Mucosa of descending colon (tissue), 3 donors: Measurements from ENCODE around the gene WNT7B. TPM values are rescaled to one million over a fixed set of nuclear protein-coding genes. Genes with fewer than 3 reads are reported as not detected.

Experiments used
- ATAC-seq: fragments of 200-7000 bp; cut with Tn5 transposase; one replicate; pipeline ENCODE4 v1.9.1; 2020; ENCODE audit warnings: mild to moderate bottlenecking, moderate library complexity
- DNase-seq, 3 donors: peaks; one replicate each; pipeline ENCODE4 v3.0.0-alpha.2; 2020
- H3K36me3 ChIP-seq: fragments of 200-600 bp; one replicate; pipeline ENCODE4 v1.8.0; 2021; ENCODE audit warnings: low read depth, mild to moderate bottlenecking
- H3K4me1 ChIP-seq: fragments of 200-600 bp; one replicate; pipeline ENCODE4 v1.8.0; 2021; ENCODE audit warnings: low read depth, mild to moderate bottlenecking
- H3K4me3 ChIP-seq: fragments of 200-600 bp; one replicate; pipeline ENCODE4 v1.8.0; 2021; ENCODE audit warnings: mild to moderate bottlenecking
- H3K9me3 ChIP-seq: fragments of 200-600 bp; one replicate; pipeline ENCODE4 v1.8.0; 2021; ENCODE audit warnings: mild to moderate bottlenecking
- CTCF ChIP-seq: fragments of 200-600 bp; IDR thresholded peaks from one replicate; pipeline ENCODE4 v1.8.0; 2022; ENCODE audit warnings: antibody characterized with exemption, mild to moderate bottlenecking
- intact Hi-C, 2 donors: fragments of 100-400 bp; cut with DNase I in 1 of 2; cut with micrococcal nuclease in 1 of 2; formaldehyde crosslinking; loops; one replicate each; pipeline versions ENCODE4 v1.11.0 to v1.11.1; 2022; cut with DNase I, micrococcal nuclease
- long read RNA-seq, 2 donors: library from polyadenylated mRNA; unstranded; transcript quantifications; one replicate each; pipeline ENCODE4 v2.0.0, GENCODE V29; 2019 to 2021
- total RNA-seq, 3 donors: library from RNA; stranded (reverse); fragmentation: NEBNext Ultra II Directional in 2 of 3; extraction: Animal tissue kit (Norgen Biotek cat#: 25700) in 2 of 3; gene quantifications; one replicate each; pipeline versions ENCODE4 v1.2.1 to v1.2.4, GENCODE V29; 2021 to 2023
- donor health status: DM: no; HTN: no; CAD: no; lungs with moderate emphysema.
- donor health status: DM: no; HTN: no; CAD: no.
- donor health status: DM: no; HTN: yes; CAD: no.

WNT7B gene
- not detected for total RNA-seq
- long read RNA-seq, donor 1: 0 reads
- long read RNA-seq, donor 2: 0 reads

GRCh38 chr22:45977003-45977411 lies at the start of gene WNT7B:
TSS of gene WNT7B (minus strand) at chr22:45977162. CDS start at chr22:45976754, 408 bp downstream.
- intact Hi-C loops: no loop called here
- ATAC-seq: peak; percentile 18
- H3K9me3 ChIP-seq: no peaks in the 10 kb centered on the region
- TF ChIP-seq CTCF: no peak
- peak in 1 of 3 donors; percentile 43 for DNase-seq
- no peak within 1 kb of the TSS for H3K4me3 ChIP-seq
- H3K4me1 ChIP-seq: peaks cover 17% of the 10 kb centered on the region
- no peaks in the 10 kb centered on the region for H3K36me3 ChIP-seq

DNA sequence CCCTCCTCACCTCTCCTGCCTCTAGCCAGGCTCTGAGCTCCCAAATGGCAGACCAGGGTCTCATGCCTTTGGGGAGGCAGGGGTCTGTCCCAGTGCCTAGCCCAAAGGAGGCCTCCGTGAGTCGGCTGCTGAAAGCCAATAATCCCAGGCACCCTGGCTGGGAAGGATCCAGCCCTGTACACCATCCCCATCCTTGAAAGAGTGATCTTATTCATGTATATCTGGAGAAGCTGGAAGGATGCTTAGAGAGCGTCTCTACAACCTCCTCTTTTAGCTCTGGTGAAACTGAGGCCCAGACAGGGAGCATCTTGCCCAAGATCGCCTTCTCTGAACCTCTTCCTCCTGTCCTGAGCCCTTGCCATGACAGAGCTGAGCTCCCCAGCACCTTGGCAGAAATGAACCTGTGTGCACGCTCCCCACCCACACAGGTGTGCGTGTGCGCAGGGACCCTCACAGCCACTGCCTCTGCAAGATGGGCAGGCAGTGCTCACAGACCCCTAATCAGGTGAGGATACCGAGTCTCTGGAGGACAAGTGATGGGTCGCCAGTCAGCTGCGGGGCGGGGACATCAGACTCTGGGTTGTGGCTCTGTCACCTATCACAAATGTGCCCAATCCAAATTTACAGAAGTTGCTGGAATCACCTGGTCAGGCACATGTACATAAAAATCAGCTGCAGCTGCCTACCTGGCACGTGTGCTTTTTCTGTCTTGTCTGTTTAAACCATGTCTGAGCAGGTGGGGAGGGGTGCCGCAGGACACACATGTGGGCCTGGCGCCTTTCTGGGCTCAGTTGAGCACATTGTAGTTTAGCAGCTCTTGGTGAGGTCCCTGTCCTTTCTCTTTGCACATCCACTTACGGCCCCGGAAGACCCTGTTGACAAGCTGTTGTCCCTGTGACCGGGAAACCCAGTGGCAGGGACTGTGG lies 49.3 kb upstream of the WNT7B start:
- Histone ChIP-seq H3K36me3 (no peaks in the 10 kb centered on the region), H3K4me1 (peaks cover 9% of the 10 kb centered on the region), H3K4me3 (no peak overlapping the region), H3K9me3 (no peaks in the 10 kb centered on the region)
- ATAC-seq: no peak
- DNase-seq: peak in 1 of 3 donors; percentile 25
- TF ChIP-seq CTCF: no peak
- intact Hi-C loops: no loop called here

GRCh38 chr22:46025225-46025972 lies 48.4 kb upstream of the WNT7B start:
- peak in 1 of 3 donors; percentile 22 for DNase-seq
- no peak overlapping the region for H3K4me3 ChIP-seq
- no peaks in the 10 kb centered on the region for H3K36me3 ChIP-seq
- no peak for ATAC-seq
- no peak for TF ChIP-seq CTCF
- H3K4me1 ChIP-seq: peaks cover 9% of the 10 kb centered on the region
- H3K9me3 ChIP-seq: no peaks in the 10 kb centered on the region
- intact Hi-C loops: no loop called here

DNA sequence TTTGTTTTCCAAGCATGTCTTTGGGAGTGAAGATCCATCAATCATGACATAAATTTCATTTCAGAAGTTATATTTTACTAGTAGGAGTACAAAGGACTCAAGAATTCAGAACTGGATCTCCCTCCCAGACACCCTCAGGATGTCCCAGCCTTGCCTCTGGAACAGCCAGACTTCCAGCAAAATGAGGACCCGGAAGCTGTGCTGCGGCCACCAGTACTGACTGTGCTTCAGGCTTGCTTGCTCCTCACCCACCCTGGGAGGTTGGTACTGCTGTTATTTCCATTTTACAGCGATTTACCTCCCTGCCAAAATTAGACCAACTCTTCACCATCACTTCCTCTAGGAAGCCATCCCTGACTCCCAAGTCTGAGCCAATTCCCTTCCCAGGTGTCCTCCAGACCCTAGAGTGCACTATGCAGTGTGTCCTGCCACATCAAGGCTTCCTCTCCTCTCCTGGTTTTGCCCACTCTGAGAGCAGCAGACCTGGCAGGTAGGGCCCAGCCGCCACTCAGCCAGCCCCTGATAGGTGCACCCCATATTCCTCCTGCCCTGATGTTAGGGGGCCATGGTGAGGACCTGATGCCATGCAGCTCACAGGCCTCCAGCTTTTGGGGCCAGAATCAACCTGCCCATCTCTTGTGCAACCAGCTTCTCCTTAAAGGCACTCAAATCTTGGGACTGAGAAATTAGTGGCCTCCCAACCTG lies 47.3 kb upstream of the WNT7B start:
- ATAC-seq: no peak
- H3K4me1 ChIP-seq: peaks cover 9% of the 10 kb centered on the region
- TF ChIP-seq CTCF: no peak
- no peak overlapping the region for H3K4me3 ChIP-seq
- intact Hi-C loops: no loop called here
- DNase-seq: no peak
- H3K9me3 ChIP-seq: no peaks in the 10 kb centered on the region
- no peaks in the 10 kb centered on the region for H3K36me3 ChIP-seq

GRCh38 chr22:46023558-46023981 lies 46.6 kb upstream of the WNT7B start:
- Histone ChIP-seq H3K4me3 (no peak overlapping the region), H3K36me3 (no peaks in the 10 kb centered on the region), H3K9me3 (no peaks in the 10 kb centered on the region), H3K4me1 (peaks cover 9% of the 10 kb centered on the region)
- ATAC-seq (no peak), DNase-seq (peak in 1 of 3 donors; percentile 25)
- intact Hi-C loops: no loop called here
- TF ChIP-seq CTCF: no peak
